Stimulated activated CD4-positive, alpha-beta T cell treated with anti-CD3 and anti-CD28 coated beads, Interleukin-12 subunit alpha, Interleukin-12 subunit beta, amount 100 ng/mL, for 48 hours (primary cell): Measurements from ENCODE around the gene PCSK7.

Experiments
- DNase-seq, 3 donors: peaks; one replicate each; pipeline ENCODE4 v3.0.0-alpha.2; 2020; ENCODE audit warnings: low read depth in 2 of 3, low spot score in 1 of 3

Gene PCSK7

GRCh38 chr11:117199053-117199915, 32.6 kb downstream of the PCSK7 start, which contains the start of gene TAGLN:
Gene TAGLN (plus strand): TSS chr11:117199370. CDS start chr11:117203014, 3,644 bp downstream.
- no peak for DNase-seq

DNA sequence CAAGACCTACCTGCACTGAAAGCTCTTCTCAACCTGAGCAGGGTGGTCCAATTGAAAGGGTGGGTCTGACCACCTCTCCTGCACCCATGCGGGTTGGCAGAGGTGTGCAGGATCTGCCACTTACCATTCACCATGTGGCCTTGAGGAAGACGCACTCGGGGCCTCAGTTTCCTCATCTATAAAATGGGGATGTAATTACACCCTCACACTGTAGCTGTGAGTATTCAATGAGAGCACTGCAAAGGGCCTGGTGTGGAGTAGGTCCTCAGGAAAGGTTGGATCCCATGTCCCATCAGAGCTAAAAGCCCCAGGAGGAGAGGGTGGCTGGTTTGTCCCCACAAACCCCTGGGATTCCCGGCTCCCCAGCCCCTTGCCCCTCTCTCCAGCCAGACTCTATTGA, 33.3 kb downstream of the PCSK7 start:
- no peak for DNase-seq

- no peak for DNase-seq
Measured at GRCh38 chr11:117197516-117198456, 34.1 kb downstream of the PCSK7 start.

- DNase-seq = no peak
Measured at GRCh38 chr11:117197006-117197405, 34.9 kb downstream of the PCSK7 start.

- no peak for DNase-seq
Measured at GRCh38 chr11:117195761-117196160, 36.1 kb downstream of the PCSK7 start.

- no peak for DNase-seq
Measured at GRCh38 chr11:117195258-117195657, 36.6 kb downstream of the PCSK7 start.

- no peak for DNase-seq
Measured at GRCh38 chr11:117194267-117194666, 37.6 kb downstream of the PCSK7 start.

DNA sequence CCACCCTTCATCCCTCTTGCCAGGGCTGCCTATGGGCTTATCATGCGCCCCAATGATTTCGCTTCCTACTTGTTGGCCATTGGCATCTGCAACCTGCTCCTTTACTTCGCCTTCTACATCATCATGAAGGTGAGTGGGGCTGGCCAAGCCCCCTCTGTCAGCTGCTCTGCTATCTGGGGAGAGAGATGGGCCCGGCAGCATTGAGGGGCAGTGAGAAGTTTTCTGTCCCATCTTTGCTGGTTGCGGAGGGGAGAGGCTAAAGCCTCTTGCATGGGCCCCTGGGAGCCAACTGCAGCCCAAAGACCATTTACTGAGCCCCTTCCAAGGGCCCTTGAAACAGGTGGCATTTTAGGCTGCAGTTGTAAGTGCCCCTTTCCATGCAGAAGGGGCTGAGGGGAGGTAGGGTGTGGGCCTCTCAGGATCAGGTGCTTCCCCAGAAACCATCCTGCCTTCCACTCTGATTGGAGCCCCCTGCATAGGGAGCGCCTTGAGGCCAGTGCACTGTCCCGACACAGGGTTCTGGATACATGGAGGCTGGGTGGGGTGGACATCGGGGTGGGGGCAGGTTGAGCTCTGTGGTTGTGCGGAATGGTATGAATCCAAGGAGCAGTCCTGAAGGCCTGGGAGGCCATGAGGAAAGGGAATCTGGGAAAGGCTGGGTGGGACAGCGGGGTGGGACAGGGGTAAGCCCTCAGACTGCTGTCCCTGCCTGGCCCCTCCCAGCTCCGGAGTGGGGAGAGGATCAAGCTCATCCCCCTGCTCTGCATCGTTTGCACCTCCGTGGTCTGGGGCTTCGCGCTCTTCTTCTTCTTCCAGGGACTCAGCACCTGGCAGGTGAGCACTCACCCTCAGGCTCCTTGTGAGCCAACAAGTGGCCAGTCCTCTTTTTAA, 38.5 kb downstream of the PCSK7 start:
- no peak for DNase-seq

DNA sequence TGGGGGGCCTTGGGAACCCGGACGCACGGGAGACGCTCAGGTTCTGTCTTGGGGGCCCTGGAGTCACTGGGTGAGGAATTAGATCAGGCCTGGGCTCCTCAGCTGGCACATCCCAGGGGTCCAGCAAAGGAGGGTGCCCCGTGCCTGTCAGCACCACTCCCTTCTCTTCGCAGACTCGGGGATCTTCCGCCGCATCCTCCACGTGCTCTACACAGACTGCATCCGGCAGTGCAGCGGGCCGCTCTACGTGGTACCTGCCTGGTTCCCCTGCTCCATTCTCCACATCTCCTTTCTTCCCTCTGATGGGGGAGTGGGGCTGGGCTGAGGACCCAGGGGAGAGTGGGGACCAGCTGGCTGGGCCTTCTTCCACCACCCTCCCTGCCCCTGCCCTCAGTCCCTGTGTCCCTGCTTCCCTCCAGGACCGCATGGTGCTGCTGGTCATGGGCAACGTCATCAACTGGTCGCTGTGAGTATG, 39.4 kb downstream of the PCSK7 start:
- DNase-seq = no peak

DNA sequence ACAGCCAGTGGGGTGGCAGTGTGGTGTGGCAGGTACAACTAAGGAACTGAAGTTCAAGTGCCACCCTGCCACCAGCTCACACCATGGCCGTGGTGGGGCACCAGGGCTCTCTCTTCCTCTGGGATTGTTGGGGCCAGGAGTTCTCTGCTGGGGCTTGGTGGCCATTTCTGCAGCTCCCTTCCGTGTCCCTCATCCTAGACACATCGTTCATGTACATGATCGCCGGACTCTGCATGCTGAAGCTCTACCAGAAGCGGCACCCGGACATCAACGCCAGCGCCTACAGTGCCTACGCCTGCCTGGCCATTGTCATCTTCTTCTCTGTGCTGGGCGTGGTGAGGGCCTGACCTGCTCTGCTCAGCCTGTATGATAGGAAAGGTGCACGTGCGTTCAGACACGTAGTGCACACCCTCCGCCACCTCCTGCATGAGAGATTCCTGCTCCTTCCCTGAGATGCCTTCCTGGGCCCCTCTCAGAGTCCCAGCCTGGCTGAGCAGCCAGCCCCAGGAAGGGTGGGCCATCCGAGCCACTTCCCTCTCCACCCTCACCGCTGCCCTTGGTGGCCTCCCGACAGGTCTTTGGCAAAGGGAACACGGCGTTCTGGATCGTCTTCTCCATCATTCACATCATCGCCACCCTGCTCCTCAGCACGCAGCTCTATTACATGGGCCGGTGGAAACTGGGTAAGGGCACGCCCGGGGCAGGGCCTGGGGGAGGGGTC, 40.0 kb downstream of the PCSK7 start:
- DNase-seq = no peak

DNA sequence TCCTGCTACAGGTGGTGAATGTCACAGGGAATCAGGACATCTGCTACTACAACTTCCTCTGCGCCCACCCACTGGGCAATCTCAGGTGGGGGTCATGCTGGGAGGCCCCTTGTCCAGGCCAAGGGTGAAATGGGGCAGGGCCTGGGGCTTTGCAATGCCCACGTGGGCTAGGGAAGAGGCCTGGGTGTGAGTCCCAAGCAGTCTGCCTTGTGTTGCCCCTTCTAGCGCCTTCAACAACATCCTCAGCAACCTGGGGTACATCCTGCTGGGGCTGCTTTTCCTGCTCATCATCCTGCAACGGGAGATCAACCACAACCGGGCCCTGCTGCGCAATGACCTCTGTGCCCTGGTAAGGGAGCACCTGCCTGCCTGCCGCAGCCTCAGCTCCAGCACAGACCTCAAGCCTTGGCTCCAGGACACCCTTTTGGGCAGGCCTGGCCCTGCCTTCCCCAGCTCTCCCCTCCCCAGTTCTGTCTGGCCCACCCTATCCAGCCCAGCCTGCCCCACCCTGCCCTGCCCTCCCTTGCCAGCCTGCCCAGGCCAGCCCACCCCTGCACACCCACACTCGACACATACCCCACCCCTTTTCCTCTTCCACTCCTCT, 41.8 kb downstream of the PCSK7 start:
- DNase-seq = no peak

GRCh38 chr11:117189191-117189940, 42.5 kb downstream of the PCSK7 start:
- DNase-seq = no peak

GRCh38 chr11:117188620-117189081, 43.2 kb downstream of the PCSK7 start:
- no peak for DNase-seq

- no peak for DNase-seq
Measured at GRCh38 chr11:117187799-117188481, 43.9 kb downstream of the PCSK7 start.

GRCh38 chr11:117187428-117187798, 44.5 kb downstream of the PCSK7 start:
- no peak for DNase-seq

GRCh38 chr11:117187007-117187406, 44.9 kb downstream of the PCSK7 start:
- DNase-seq = no peak

GRCh38 chr11:117186431-117186761, 45.5 kb downstream of the PCSK7 start:
- DNase-seq = no peak

DNA sequence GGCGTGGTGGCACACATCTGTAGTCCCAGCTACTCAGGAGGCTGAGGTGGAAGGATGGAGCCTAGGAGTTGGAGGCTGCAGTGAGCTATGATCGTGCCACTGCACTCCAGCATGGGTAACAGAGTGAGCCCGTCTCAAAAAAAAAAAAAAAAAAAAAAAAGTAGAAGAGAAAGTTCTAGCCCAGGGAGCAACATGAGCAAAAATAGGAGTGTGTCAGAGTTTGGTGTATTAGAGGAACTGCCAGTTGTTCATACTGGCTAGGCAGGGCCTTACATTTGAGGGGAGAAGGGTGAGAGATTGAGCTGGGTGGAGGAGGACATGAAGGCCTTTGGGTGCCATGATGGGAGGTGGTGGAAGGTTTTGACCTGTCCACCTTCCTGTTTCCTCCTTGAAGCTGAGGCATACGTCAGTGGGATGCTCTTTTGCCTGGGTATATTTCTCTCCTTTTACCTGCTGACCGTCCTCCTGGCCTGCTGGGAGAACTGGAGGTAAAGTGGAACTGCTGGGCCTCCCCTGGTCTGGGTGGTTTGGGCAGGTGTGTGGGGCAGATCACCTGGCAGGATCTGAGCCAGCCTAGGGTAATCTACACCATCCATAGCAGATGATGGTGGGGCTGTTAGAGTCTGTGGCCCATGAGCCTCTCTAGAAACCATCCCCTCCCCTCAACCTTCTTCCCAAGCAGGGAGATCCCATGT, 46.0 kb downstream of the PCSK7 start:
- DNase-seq = no peak
